AG04450 (cell line): ENCODE measurements around the gene RALGPS1. TPM values are rescaled to one million over a fixed set of nuclear protein-coding genes. Genes with fewer than 3 reads are reported as not detected.

Source experiments
- CTCF ChIA-PET: fragments of 300-600, 350-600 bp; formaldehyde crosslinking; extraction: SDS; loops from one replicate; lab custom pipeline; 2022; ENCODE audit warnings: antibody characterized with exemption, inconsistent platforms; lab: Charles Lee
- POLR2A ChIA-PET: fragments of 350-600 bp; formaldehyde crosslinking; extraction: SDS; loops from one replicate; lab custom pipeline; 2021; ENCODE audit warnings: antibody characterized with exemption, inconsistent platforms; lab: Yijun Ruan, JAX
- DNase-seq: peaks from one replicate; pipeline ENCODE4 v3.0.0-alpha.2; 2011; ENCODE audit warnings: low read depth, low spot score
- H3K27ac ChIP-seq: one replicate; pipeline ENCODE4 v1.5.1; 2012; ENCODE audit warnings: low read depth, low read length, control low read depth
- H3K27me3 ChIP-seq: one replicate; pipeline ENCODE4 v1.6.0; 2012; ENCODE audit warnings: low read length; ENCODE audit not compliant: control insufficient read depth, insufficient read depth
- H3K4me3 ChIP-seq: 2 replicates; pipeline ENCODE4 v1.5.1; 2011; ENCODE audit warnings: mild to moderate bottlenecking, low read depth, low read length, control low read depth
- H3K9me3 ChIP-seq: 2 replicates; pipeline ENCODE4 v1.5.1; 2012; ENCODE audit warnings: low read length; ENCODE audit not compliant: control insufficient read depth, insufficient read depth
- CTCF ChIP-seq: IDR thresholded peaks from 2 replicates; pipeline ENCODE4 v1.5.1; 2011; ENCODE audit warnings: low read depth, low read length, control low read depth, inconsistent platforms
- polyA plus RNA-seq: library from polyadenylated mRNA; depleted of rRNA; stranded (reverse); fragments of >200 nt; gene quantifications from 2 replicates; pipeline ENCODE4 v1.2.3, GENCODE V29; 2011

Gene RALGPS1
- polyA plus RNA-seq, 1 experiment, result 4.6 TPM

GRCh38 chr9:126886034-126886822 is 28.4 kb upstream of the RALGPS1 start:
- no peak for DNase-seq
- POLR2A ChIA-PET, result no interaction called here
- Histone ChIP-seq H3K4me3 (no peak overlapping the region), H3K27me3 (no peaks in the 10 kb centered on the region), H3K9me3 (no peaks in the 10 kb centered on the region), H3K27ac (no peak overlapping the region)
- CTCF ChIA-PET, result no interaction called here
- no peak for TF ChIP-seq CTCF

- H3K27me3 ChIP-seq, result no peaks in the 10 kb centered on the region
- H3K4me3 ChIP-seq, result no peak overlapping the region
- H3K27ac ChIP-seq, result no peak overlapping the region
- no peaks in the 10 kb centered on the region for H3K9me3 ChIP-seq
- POLR2A ChIA-PET, result no interaction called here
- no peak for DNase-seq
- TF ChIP-seq CTCF, result no peak
- CTCF ChIA-PET, result no interaction called here
These were observed 27.7 kb upstream of the RALGPS1 start for GRCh38 chr9:126886897-126887296.

GRCh38 chr9:126891676-126892075 is 22.9 kb upstream of the RALGPS1 start:
- TF ChIP-seq CTCF, result no peak
- no peak for DNase-seq
- no peak overlapping the region for H3K4me3 ChIP-seq
- ChIA-PET POLR2A (no interaction called here), CTCF (no interaction called here)
- no peaks in the 10 kb centered on the region for H3K9me3 ChIP-seq
- no peaks in the 10 kb centered on the region for H3K27me3 ChIP-seq
- H3K27ac ChIP-seq, result no peak overlapping the region

- POLR2A ChIA-PET, result no interaction called here
- Histone ChIP-seq H3K27me3 (peaks cover 5% of the 10 kb centered on the region), H3K9me3 (no peaks in the 10 kb centered on the region), H3K4me3 (no peak overlapping the region), H3K27ac (no peak overlapping the region)
- DNase-seq, result no peak
- peak; percentile 40; the same call in 1 of the 2 replicates for TF ChIP-seq CTCF
- CTCF ChIA-PET, result interaction anchor here (1.0 kb wide), 1 partner anchor 306 kb away, joined by 3 read pairs; no protein-coding TSS in a partner anchor
These were observed 21.5 kb upstream of the RALGPS1 start for GRCh38 chr9:126893079-126893478.

GRCh38 chr9:126894052-126894603 is 20.5 kb upstream of the RALGPS1 start:
- H3K4me3 ChIP-seq, result no peak overlapping the region
- no peak for TF ChIP-seq CTCF
- CTCF ChIA-PET, result no interaction called here
- H3K27ac ChIP-seq, result no peak overlapping the region
- no peak for DNase-seq
- POLR2A ChIA-PET, result interaction anchor here (0.5 kb wide), 1 partner anchor 518 kb away, joined by 3 read pairs; no protein-coding TSS in a partner anchor
- H3K27me3 ChIP-seq, result peaks cover 5% of the 10 kb centered on the region
- H3K9me3 ChIP-seq, result no peaks in the 10 kb centered on the region
